HUES48 (cell line): Measurements from ENCODE around the gene TNIP1.

ENCODE experiments used
- H3K27ac ChIP-seq: one replicate; pipeline ENCODE4 v1.7.0; 2013; ENCODE audit warnings: low read depth, low read length, inconsistent platforms
- H3K27me3 ChIP-seq: 2 replicates; pipeline ENCODE4 v1.6.1; 2013; ENCODE audit warnings: mild to moderate bottlenecking, low read length; ENCODE audit not compliant: control insufficient read depth, insufficient read depth
- H3K36me3 ChIP-seq: 2 replicates; pipeline ENCODE4 v1.6.1; 2013; ENCODE audit warnings: low read length; ENCODE audit not compliant: control insufficient read depth, insufficient read depth
- H3K4me1 ChIP-seq: 2 replicates; pipeline ENCODE4 v1.6.1; 2013; ENCODE audit warnings: mild to moderate bottlenecking, low read length; ENCODE audit not compliant: control insufficient read depth, insufficient read depth
- H3K4me3 ChIP-seq: 2 replicates; pipeline ENCODE4 v1.5.1; 2013; ENCODE audit warnings: mild to moderate bottlenecking, low read depth, low read length
- H3K9ac ChIP-seq: 2 replicates; pipeline ENCODE4 v1.6.1; 2013; ENCODE audit warnings: mild to moderate bottlenecking, low read depth, low read length, moderate library complexity
- H3K9me3 ChIP-seq: 2 replicates; pipeline ENCODE4 v1.6.1; 2013; ENCODE audit warnings: low read length; ENCODE audit not compliant: control insufficient read depth, insufficient read depth

The TNIP1 gene

DNA sequence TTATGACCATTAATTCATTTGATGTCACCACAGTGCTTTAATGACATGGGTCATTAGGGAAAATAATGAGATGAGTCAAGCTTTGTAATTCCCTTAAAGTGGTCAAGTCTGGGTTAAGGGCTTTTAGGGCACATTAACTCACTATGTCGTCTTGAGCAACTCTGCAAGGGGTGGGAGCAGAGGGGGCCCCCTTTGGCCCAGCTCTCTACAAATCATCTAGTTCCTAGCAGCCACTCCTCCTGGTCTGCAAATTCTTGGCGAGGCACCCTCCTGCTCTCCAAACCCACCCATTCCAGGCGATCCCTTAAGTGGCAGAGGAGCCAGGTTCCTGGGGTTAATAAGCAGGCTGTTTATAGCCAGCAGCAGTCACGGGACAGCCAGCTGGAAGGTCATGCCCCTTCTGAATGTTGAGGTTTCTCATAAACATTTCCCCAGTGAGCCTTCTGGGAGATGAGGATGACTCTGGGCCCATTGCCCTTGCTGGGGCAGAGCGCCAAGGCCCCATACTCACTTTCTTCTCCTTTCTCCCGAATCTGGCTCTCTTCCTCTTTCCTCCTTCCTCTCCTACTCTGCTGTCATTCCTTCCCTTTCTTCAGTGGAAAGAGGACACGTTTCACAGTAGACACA is 74.8 kb downstream of the TNIP1 start:
- no peaks in the 10 kb centered on the region for H3K4me1 ChIP-seq
- H3K9me3 ChIP-seq, result no peaks in the 10 kb centered on the region
- H3K27ac ChIP-seq, result no peak overlapping the region
- no peak overlapping the region for H3K9ac ChIP-seq
- no peak overlapping the region for H3K4me3 ChIP-seq
- no peaks in the 10 kb centered on the region for H3K36me3 ChIP-seq
- no peaks in the 10 kb centered on the region for H3K27me3 ChIP-seq

DNA sequence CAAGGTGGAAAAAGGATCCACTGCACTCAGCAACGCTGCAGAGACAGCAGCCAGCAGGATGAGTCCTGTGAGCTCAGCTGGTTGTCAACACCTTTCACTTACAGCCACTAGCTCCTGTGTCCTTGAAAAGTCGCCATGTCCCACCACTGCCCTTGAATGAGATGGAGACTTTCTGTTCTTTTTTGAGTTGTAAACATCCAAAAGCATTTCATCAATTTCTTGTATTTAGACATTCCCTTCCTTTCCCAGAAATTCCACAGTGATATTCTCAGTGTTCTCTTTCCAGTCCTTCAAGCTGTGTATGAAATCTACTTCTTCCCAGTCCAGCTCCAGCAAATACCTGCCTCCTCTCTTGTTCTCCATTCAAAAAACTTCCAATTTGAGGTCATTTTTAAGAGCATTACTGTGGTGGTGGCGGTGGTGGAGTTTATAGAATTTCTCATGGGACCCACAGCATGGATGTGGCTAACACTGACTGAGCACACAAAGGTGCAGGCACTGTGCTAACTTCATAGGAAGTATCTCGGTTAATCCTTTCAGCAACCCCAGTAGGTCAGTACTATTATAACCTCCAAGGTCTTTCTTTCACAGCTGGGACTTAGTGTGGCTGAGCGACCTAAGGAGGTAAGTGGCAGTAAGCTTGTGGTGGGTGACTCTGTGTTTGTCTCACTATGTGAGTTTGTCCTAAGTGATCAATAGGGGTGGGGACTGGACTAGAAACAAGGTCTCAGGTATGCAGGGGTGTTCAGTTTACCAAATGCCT is 75.5 kb downstream of the TNIP1 start:
- no peaks in the 10 kb centered on the region for H3K36me3 ChIP-seq
- H3K9me3 ChIP-seq, result no peaks in the 10 kb centered on the region
- no peak overlapping the region for H3K27ac ChIP-seq
- H3K9ac ChIP-seq, result no peak overlapping the region
- no peak overlapping the region for H3K4me3 ChIP-seq
- H3K4me1 ChIP-seq, result no peaks in the 10 kb centered on the region
- H3K27me3 ChIP-seq, result no peaks in the 10 kb centered on the region

DNA sequence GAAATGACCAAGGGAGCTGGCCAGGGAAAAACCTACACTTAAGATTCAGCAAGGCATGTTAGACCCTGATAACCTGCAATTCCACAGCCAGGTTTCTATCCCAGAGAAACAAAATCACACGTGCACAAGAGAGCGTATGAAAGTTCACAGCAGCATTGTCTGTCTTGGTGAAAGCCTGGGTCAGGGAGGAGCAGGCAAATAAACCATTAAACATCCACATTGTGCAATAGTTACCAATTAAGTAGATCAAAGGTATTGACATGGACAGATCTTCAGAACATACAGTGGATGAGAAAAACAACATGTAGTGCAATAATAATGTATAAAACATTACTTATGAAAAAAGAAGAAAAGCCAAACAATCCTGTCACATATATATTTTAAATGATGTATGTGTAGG is 76.3 kb downstream of the TNIP1 start:
- Histone ChIP-seq H3K4me1 (0 out of 2 replicates have a peak, but pooled peaks cover 4% of the 10 kb centered on the region), H3K9ac (no peak overlapping the region), H3K36me3 (no peaks in the 10 kb centered on the region)

DNA sequence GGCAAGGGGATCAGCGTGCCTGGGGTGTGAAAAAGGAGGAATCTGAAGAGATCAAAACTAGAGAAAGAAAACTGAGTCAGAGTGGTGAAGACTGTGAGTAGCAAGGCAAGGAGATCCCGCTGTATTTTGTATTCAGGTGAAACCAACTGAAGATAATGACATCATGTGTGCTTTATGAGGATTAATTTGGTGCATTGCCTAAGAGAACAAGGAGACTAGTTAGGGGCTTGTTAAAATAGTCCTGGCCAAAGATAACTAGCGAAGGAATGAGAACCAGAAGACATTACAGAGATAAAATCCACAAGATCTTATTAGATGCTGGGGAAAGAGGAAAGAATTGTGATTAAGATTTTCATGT is 77.4 kb downstream of the TNIP1 start:
- no peak overlapping the region for H3K27ac ChIP-seq
- H3K9ac ChIP-seq, result no peak overlapping the region
- no peak overlapping the region for H3K4me3 ChIP-seq
- H3K36me3 ChIP-seq, result no peaks in the 10 kb centered on the region
- no peaks in the 10 kb centered on the region for H3K27me3 ChIP-seq
- 0 out of 2 replicates have a peak, but pooled peaks cover 4% of the 10 kb centered on the region for H3K4me1 ChIP-seq
- no peaks in the 10 kb centered on the region for H3K9me3 ChIP-seq

More for the DNA sequence above, 76.3 kb downstream of the TNIP1 start:
- H3K27ac ChIP-seq, result no peak overlapping the region
- no peak overlapping the region for H3K4me3 ChIP-seq
- no peaks in the 10 kb centered on the region for H3K9me3 ChIP-seq
- H3K27me3 ChIP-seq, result no peaks in the 10 kb centered on the region

GRCh38 chr5:151002681-151003502 is 77.9 kb downstream of the TNIP1 start:
- Histone ChIP-seq H3K4me3 (no peak overlapping the region), H3K27me3 (no peaks in the 10 kb centered on the region), H3K4me1 (0 out of 2 replicates have a peak, but pooled peaks cover 4% of the 10 kb centered on the region), H3K9me3 (no peaks in the 10 kb centered on the region), H3K36me3 (no peaks in the 10 kb centered on the region), H3K27ac (no peak overlapping the region), H3K9ac (no peak overlapping the region)

- Histone ChIP-seq H3K4me1 (0 out of 2 replicates have a peak, but pooled peaks cover 4% of the 10 kb centered on the region), H3K9me3 (no peaks in the 10 kb centered on the region), H3K27me3 (no peaks in the 10 kb centered on the region), H3K4me3 (no peak overlapping the region), H3K9ac (no peak overlapping the region), H3K36me3 (no peaks in the 10 kb centered on the region), H3K27ac (no peak overlapping the region)
These were observed 78.6 kb downstream of the TNIP1 start for GRCh38 chr5:151002250-151002649.

GRCh38 chr5:151001436-151001835 is 79.4 kb downstream of the TNIP1 start:
- Histone ChIP-seq H3K4me3 (no peak overlapping the region), H3K4me1 (0 out of 2 replicates have a peak, but pooled peaks cover 4% of the 10 kb centered on the region), H3K36me3 (no peaks in the 10 kb centered on the region), H3K9ac (no peak overlapping the region), H3K9me3 (no peaks in the 10 kb centered on the region), H3K27ac (no peak overlapping the region), H3K27me3 (no peaks in the 10 kb centered on the region)

GRCh38 chr5:150999704-151000442 is 81.0 kb downstream of the TNIP1 start:
- 0 out of 2 replicates have a peak, but pooled peaks cover 3% of the 10 kb centered on the region for H3K9me3 ChIP-seq
- no peak overlapping the region for H3K4me3 ChIP-seq
- H3K27me3 ChIP-seq, result no peaks in the 10 kb centered on the region
- H3K9ac ChIP-seq, result no peak overlapping the region
- H3K4me1 ChIP-seq, result 0 out of 2 replicates have a peak, but pooled peaks cover 4% of the 10 kb centered on the region
- no peak overlapping the region for H3K27ac ChIP-seq
- H3K36me3 ChIP-seq, result no peaks in the 10 kb centered on the region

DNA sequence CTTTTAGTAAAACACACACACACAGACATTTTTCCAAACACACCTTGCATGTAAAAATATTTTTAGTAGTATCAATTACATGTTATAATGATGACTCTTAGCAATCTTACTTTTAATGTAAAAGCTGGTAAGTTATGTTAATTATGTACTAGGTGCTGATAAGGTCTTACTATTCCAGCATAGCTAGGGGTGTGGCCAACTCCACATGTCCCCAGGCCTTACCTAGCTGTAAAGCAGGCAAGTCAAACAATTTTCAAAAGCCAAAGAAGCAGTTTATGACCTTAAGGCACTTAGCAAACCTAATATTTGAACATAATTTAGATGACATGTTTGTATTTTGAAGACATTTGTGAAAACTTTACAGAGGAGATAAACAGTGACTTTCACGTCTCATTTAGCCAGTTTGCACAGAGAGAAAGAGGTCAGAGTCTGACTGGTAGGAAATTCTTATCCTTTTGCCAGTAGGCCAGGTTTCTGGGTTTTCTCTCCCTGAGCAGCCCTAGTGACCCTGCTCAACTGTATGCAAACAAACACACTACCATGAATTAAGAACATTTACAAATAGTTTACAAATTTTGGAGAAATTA is 86.9 kb downstream of the TNIP1 start:
- Histone ChIP-seq H3K9me3 (peaks cover 16% of the 10 kb centered on the region), H3K9ac (no peak overlapping the region), H3K4me3 (no peak overlapping the region), H3K4me1 (no peaks in the 10 kb centered on the region), H3K36me3 (no peaks in the 10 kb centered on the region), H3K27ac (no peak overlapping the region), H3K27me3 (no peaks in the 10 kb centered on the region)

- Histone ChIP-seq H3K36me3 (no peaks in the 10 kb centered on the region), H3K9ac (no peak overlapping the region), H3K9me3 (peaks cover 16% of the 10 kb centered on the region), H3K27ac (no peak overlapping the region), H3K4me3 (no peak overlapping the region), H3K4me1 (no peaks in the 10 kb centered on the region), H3K27me3 (no peaks in the 10 kb centered on the region)
These were observed 87.4 kb downstream of the TNIP1 start for GRCh38 chr5:150993422-150993821.
